Myometrial cell (primary cell): ENCODE measurements around the gene TBC1D1. TPM values are rescaled to one million over a fixed set of nuclear protein-coding genes. Genes with fewer than 3 reads are reported as not detected.

ENCODE experiments used
- total RNA-seq: library from RNA; depleted of rRNA; stranded (reverse); fragments of >200 nt; gene quantifications from 2 replicates; pipeline ENCODE4 v1.2.3, GENCODE V29; 2015

TBC1D1 gene, protein sequence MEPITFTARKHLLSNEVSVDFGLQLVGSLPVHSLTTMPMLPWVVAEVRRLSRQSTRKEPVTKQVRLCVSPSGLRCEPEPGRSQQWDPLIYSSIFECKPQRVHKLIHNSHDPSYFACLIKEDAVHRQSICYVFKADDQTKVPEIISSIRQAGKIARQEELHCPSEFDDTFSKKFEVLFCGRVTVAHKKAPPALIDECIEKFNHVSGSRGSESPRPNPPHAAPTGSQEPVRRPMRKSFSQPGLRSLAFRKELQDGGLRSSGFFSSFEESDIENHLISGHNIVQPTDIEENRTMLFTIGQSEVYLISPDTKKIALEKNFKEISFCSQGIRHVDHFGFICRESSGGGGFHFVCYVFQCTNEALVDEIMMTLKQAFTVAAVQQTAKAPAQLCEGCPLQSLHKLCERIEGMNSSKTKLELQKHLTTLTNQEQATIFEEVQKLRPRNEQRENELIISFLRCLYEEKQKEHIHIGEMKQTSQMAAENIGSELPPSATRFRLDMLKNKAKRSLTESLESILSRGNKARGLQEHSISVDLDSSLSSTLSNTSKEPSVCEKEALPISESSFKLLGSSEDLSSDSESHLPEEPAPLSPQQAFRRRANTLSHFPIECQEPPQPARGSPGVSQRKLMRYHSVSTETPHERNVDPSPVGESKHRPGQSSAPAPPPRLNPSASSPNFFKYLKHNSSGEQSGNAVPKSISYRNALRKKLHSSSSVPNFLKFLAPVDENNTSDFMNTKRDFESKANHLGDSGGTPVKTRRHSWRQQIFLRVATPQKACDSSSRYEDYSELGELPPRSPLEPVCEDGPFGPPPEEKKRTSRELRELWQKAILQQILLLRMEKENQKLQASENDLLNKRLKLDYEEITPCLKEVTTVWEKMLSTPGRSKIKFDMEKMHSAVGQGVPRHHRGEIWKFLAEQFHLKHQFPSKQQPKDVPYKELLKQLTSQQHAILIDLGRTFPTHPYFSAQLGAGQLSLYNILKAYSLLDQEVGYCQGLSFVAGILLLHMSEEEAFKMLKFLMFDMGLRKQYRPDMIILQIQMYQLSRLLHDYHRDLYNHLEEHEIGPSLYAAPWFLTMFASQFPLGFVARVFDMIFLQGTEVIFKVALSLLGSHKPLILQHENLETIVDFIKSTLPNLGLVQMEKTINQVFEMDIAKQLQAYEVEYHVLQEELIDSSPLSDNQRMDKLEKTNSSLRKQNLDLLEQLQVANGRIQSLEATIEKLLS (N-terminal part only)
- total RNA-seq: 214 and 251 TPM in 2 replicates

DNA sequence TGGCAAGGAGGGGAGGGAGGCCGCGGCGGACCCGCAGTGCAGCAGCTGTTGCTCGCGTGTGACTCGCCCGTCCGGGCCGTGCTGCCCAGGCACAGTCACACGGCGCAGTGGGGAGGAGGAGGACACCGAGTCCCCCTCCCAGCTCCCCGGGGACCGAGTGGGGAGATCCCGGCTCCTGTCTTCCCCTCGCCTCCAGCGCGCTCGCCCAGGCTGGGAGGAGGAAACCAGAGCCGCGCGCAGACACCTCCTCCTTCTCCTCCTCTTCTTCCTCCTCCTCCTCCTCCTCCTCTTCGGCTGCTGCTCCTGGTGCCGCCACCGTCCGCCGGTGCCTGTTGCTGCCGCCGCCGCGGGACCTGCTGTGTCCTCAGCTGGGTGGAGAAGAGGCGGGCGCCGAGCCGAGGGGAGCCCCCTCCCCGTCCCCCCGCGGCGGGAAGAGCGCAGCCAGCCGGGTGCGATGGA lies at the start of gene TBC1D1:
Gene TBC1D1 (plus strand): TSS at position 284 of the 459 bp plus-strand sequence. CDS start 11,012 bp downstream, outside the sequence.

DNA sequence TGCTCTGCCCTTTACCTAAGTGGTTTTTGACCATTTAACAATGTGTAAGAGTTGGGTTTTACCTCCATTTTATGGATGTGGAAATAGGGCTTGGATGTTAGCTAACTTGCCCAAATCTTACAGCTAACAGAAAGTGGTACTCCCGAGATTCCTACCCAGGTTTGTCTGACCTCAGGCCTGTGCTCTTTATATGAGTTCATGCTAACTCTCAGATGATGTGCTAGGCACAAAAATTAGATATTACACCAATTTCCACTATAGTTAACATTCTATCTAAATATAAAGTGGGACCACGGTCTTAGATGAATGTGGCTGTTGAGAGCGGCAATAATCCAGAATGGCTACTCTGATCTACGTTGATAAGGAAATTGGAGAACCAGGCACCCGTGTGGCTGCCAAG lies 69.2 kb downstream of the TBC1D1 start, which contains the start of gene PTTG2:
Gene PTTG2 (plus strand): TSS at position 301 of the 400 bp plus-strand sequence. CDS start 37 bp downstream, at position 338.

Other genes starting within 250 kb of the TBC1D1 start
- 44.0 and 46.4 TPM in 2 replicates for gene RELL1, start 204.7 kb upstream of the TBC1D1 start, total RNA-seq
- gene PGM2, start 64.4 kb upstream of the TBC1D1 start, total RNA-seq: 70.3 and 75.5 TPM in 2 replicates
- not detected in 2 replicates for gene PTTG2, start 69.3 kb downstream of the TBC1D1 start, total RNA-seq